Esophagus squamous epithelium (tissue), 5 donors: ENCODE results near the gene GGA1. TPM values are rescaled to one million over a fixed set of nuclear protein-coding genes. Genes with fewer than 3 reads are reported as not detected.
A peak's percentile ranks its signal among the peaks of the same experiment; 100 is the strongest.

Experiments used
- DNase-seq: peaks from one replicate; lab custom pipeline; 2025; lab: John Stamatoyannopoulos, UW
- H3K27ac ChIP-seq, 4 donors: fragments of 200-600 bp; sonication (generic); one replicate each; pipeline ENCODE4 v1.5.1; 2016 to 2019; ENCODE audit warnings: mild to moderate bottlenecking in 1 of 4
- H3K27me3 ChIP-seq, 4 donors: fragments of 200-600 bp; sonication (generic); 1 replicate in 3 of 4; 2 replicates in 1 of 4; pipeline versions ENCODE4 v1.5.1 to v1.6.0; 2017 to 2021; ENCODE audit warnings: antibody characterized with exemption in 1 of 4
- H3K36me3 ChIP-seq, 3 donors: fragments of 200-600 bp; sonication (generic); one replicate each; pipeline ENCODE4 v1.5.1; 2016 to 2019
- H3K4me1 ChIP-seq, 3 donors: fragments of 200-600 bp; sonication (generic); one replicate each; pipeline ENCODE4 v1.5.1; 2017 to 2019
- H3K4me3 ChIP-seq, 4 donors: fragments of 200-600 bp; sonication (generic); 1 replicate in 3 of 4; 2 replicates in 1 of 4; pipeline ENCODE4 v1.5.1; 2016 to 2019; ENCODE audit warnings: mild to moderate bottlenecking in 2 of 4, moderate library complexity in 1 of 4
- H3K9me3 ChIP-seq, 3 donors: fragments of 200-600 bp; sonication (generic); one replicate each; pipeline ENCODE4 v1.5.1; 2016 to 2019
- POLR2A ChIP-seq, 4 donors: fragments of 450-650 bp; IDR thresholded peaks; one replicate each; pipeline ENCODE4 v1.6.1; 2017; ENCODE audit warnings: antibody characterized with exemption in 4 of 4, mild to moderate bottlenecking in 4 of 4, moderate library complexity in 3 of 4
- WGBS, 2 donors: methylation state at CpG; one replicate each; pipeline ENCODE4 v1.1.5; 2018; 5-methylcytosine and 5-hydroxymethylcytosine counted together
- intact Hi-C: fragments of 100-400 bp; cut with DNase I; formaldehyde crosslinking; loops from one replicate; pipeline ENCODE4 v1.15.0; 2022
- total RNA-seq, 4 donors: library from RNA; depleted of rRNA; stranded (reverse); fragments of >200 nt; gene quantifications; one replicate each; pipeline ENCODE4 v1.1.0, GENCODE V29; 2016
- TF ChIP-seq, protein P1 (sequence below), 6 experiments: fragments of 450-650 bp in 4 of 6; fragments of 200-600 bp in 2 of 6; sonication (generic) in 2 of 6; IDR thresholded peaks; one replicate each; pipeline ENCODE4 v1.5.1; 2016 to 2019; ENCODE audit warnings: antibody characterized with exemption in 6 of 6, mild to moderate bottlenecking in 4 of 6, moderate library complexity in 4 of 6
- donor health status: DM: yes; HTN: yes; CAD: no.

The GGA1 gene
- total RNA-seq, 4 donors from 2014 or later = 32.2 to 54.3 (median 39.5) TPM

DNA sequence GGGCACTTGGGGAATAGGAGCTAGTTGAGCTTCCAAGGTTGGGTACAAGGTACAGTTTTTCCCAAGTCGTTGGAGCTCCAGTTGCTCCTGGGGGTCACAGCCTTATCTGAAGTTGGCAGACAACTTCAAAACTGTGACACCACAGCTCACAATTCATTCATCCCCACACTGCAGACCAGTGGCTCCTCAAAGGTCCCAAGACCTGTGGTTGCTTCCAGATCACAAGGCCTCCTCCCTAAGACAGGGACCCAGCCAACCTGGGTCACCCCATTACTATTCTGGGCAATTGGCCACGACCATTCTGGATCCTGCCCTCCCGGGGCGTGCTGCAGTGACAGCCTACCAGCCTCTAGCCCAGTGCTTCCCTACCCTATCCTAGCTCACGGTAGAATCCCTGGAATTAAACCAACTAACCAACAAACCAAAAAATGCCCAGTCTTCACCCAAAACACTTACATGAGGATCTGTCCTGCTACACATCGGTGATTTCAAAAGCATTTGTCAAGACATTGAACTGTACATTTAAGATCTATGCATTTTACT is 49.0 kb downstream of the GGA1 start:
- TF ChIP-seq, protein P1, sequence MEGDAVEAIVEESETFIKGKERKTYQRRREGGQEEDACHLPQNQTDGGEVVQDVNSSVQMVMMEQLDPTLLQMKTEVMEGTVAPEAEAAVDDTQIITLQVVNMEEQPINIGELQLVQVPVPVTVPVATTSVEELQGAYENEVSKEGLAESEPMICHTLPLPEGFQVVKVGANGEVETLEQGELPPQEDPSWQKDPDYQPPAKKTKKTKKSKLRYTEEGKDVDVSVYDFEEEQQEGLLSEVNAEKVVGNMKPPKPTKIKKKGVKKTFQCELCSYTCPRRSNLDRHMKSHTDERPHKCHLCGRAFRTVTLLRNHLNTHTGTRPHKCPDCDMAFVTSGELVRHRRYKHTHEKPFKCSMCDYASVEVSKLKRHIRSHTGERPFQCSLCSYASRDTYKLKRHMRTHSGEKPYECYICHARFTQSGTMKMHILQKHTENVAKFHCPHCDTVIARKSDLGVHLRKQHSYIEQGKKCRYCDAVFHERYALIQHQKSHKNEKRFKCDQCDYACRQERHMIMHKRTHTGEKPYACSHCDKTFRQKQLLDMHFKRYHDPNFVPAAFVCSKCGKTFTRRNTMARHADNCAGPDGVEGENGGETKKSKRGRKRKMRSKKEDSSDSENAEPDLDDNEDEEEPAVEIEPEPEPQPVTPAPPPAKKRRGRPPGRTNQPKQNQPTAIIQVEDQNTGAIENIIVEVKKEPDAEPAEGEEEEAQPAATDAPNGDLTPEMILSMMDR (IDR thresholded peaks at IDR 0.05) = no peak
- no peak for TF ChIP-seq POLR2A (IDR thresholded peaks at IDR 0.05)
- peak overlapping the region; percentile 48 to 86 (median 64) for H3K4me3 ChIP-seq
- intact Hi-C loops = no loop called here
- WGBS, 2 donors = 4 to 7% methylated on average over 4 to 5 of the region's 6 CpGs
- H3K27ac ChIP-seq = peak overlapping the region; percentile 72 to 87 (median 82)
- no peaks in the 10 kb centered on the region for H3K9me3 ChIP-seq
- no peak for DNase-seq
- H3K4me1 ChIP-seq = peaks cover 26 to 44% (median 28%) of the 10 kb centered on the region in 3 donors
- no peaks in the 10 kb centered on the region for H3K27me3 ChIP-seq
- H3K36me3 ChIP-seq = peaks cover 9 to 31% (median 15%) of the 10 kb centered on the region in 3 donors

DNA sequence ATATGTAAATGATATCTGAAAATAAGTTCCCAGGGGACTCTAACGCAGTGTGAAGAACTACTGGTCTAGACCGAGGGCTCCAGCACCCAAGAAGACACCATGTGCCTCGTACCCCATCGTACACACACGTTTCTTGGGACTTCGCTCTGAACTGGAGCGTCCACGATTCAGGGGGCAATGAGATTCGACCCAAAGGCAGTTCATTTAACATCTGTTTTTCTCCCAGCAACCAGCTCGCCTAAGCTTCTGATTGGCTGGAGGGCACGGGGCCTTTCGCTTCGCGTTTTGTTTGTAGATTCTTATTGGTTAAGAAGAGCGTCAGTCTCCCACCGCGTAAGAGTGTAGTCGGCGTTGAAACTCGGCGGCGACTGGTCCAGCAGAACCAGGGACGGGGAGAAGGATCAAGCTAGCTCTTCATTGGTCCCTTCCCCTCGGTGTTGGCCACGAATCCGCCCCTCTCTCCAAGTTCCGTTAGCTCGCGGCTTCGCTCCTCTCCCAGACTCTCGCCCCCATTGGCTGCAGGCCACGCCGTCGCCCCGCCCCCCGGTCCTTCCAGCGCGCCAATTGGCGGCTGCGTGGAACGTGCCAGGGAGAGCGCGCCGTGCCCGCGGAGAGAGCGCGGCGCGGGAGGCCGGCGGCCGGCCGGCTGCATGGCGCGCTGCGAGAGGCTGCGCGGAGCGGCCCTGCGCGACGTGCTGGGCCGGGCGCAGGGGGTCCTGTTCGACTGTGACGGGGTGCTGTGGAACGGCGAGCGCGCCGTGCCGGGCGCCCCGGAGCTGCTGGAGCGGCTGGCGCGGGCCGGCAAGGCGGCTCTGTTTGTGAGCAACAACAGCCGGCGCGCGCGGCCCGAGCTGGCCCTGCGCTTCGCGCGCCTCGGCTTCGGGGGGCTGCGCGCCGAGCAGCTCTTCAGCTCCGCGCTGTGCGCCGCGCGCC is 49.8 kb downstream of the GGA1 start, which contains the start of gene PDXP:
TSS of gene PDXP (plus strand) at position 591 of the 933 bp plus-strand sequence. CDS start at position 651, 60 bp downstream.
- Histone ChIP-seq H3K27me3 (no peaks in the 10 kb centered on the region), H3K4me3 (peak within 1 kb of the TSS; percentile 48 to 86 (median 64)), H3K27ac (peak within 1 kb of the TSS; percentile 72 to 87 (median 82)), H3K4me1 (peaks cover 26 to 44% (median 28%) of the 10 kb centered on the region in 3 donors), H3K36me3 (peaks cover 2 to 23% (median 11%) of the 10 kb centered on the region in 3 donors), H3K9me3 (no peaks in the 10 kb centered on the region)
- intact Hi-C loops = no loop called here
- TF ChIP-seq, protein P1 (IDR thresholded peaks at IDR 0.05) = no peak
- TF ChIP-seq POLR2A (IDR thresholded peaks at IDR 0.05) = peak in 3 of 4 donors; percentile 58 to 78 (median 64)
- WGBS, 2 donors = 0 to 1% methylated on average over 14 to 18 of the region's 101 CpGs
- peak; percentile 93 for DNase-seq

DNA sequence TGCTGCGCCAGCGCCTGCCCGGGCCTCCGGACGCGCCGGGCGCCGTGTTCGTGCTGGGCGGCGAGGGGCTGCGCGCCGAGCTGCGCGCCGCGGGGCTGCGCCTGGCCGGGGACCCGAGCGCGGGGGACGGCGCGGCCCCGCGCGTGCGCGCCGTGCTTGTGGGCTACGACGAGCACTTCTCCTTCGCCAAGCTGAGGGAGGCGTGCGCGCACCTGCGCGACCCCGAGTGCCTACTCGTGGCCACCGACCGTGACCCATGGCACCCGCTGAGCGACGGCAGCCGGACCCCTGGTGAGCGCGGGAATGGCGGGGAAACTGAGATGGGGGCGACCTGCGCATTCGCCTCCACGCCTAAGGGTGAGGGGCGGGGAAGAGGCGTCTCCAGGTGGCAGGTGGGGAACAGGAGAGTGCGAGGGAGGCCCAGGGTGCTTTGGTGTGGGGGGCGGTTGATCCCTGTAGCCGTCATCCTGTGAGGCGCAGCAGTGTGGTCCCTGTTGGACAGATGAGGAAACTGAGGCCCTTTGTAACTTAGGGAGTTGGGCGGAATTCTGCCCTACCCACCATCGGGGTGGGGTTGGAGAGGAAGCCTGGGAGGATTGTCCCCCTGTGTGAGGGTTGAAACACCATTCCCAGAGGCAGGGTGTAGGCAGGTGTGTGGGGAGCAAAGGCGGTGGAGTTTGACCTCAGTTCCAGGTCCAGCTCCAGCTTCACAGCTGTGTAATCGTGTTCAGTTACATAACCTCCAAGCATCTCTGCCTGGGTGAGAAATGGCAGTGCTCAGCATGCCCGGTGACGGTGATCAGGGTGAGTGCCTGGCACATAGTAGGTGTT is 50.6 kb downstream of the GGA1 start:
- peaks cover 26 to 44% (median 28%) of the 10 kb centered on the region in 3 donors for H3K4me1 ChIP-seq
- TF ChIP-seq POLR2A (IDR thresholded peaks at IDR 0.05) = no peak
- TF ChIP-seq, protein P1 (IDR thresholded peaks at IDR 0.05) = no peak
- intact Hi-C loops = no loop called here
- H3K9me3 ChIP-seq = no peaks in the 10 kb centered on the region
- H3K27me3 ChIP-seq = no peaks in the 10 kb centered on the region
- WGBS, 2 donors = 7 to 23% methylated on average over 8 to 13 of the region's 68 CpGs
- peak overlapping the region; percentile 43 to 87 (median 74) for H3K27ac ChIP-seq
- H3K4me3 ChIP-seq = peak overlapping the region; percentile 48 to 86 (median 64)
- H3K36me3 ChIP-seq = peaks cover 0 to 15% (median 2%) of the 10 kb centered on the region in 3 donors
- no peak for DNase-seq

DNA sequence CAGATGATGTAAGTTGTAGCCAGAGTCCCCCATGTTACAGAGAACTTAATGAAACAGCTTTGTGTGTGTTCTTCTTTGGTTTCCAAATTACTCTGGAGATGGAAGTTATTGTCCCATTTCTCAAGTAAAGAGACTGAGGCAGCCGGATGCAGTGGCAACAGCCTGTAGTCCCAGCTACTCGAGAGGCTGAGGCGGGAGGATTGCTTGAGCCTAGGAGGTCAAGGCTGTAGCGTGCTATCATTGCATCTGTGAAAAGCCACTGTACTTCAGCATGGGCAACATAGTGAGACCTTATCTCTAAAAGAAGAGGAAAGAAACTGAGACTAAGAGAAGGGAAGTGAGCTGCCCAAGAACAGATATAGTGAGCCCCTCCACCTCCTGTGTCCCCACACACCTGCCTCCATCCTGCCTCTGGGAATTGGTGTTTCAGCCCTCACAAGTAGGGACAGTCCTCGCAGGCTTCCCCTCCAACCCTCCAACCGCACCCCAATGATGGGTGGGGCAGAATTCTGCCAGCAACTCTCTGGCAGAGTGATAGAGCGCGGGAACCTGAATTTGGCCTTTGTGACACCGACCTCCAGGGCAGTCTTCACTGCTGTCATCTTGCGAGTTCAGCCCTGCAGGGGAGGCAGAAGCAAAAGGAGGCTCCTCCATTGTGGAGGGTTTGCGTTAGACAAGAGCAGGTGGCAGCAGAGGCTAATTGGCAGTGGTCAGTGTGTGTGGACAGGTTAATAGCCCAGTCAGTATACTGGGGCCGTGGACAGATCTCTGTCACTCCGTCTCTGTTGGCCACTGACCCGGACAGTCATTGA is 51.5 kb downstream of the GGA1 start:
- Histone ChIP-seq H3K9me3 (no peaks in the 10 kb centered on the region), H3K36me3 (peaks cover 0 to 6% (median 0%) of the 10 kb centered on the region in 3 donors), H3K27me3 (no peaks in the 10 kb centered on the region), H3K27ac (peak overlapping the region in 3 of 4 donors; percentile 59 to 87 (median 80)), H3K4me1 (peaks cover 26 to 44% (median 28%) of the 10 kb centered on the region in 3 donors), H3K4me3 (peak overlapping the region in 3 of 4 donors; percentile 57 to 86 (median 72))
- DNase-seq = no peak
- intact Hi-C loops = no loop called here
- no peak for TF ChIP-seq POLR2A (IDR thresholded peaks at IDR 0.05)
- TF ChIP-seq, protein P1 (IDR thresholded peaks at IDR 0.05) = no peak
- WGBS, 2 donors = 49 to 76% methylated on average over 10 to 11 of the region's 14 CpGs
